ENCODE data around the gene ITIH2. TPM values are rescaled to one million over a fixed set of nuclear protein-coding genes. Genes with fewer than 3 reads are reported as not detected.
A peak's percentile ranks its signal among the peaks of the same experiment; 100 is the strongest.

The ITIH2 gene
- total RNA-seq, 1 experiment from 2014 or later: not detected

GRCh38 chr10:7701158-7701742, 1.9 kb upstream of the ITIH2 start:
- BruUV-seq (replicated peaks): no TSS peak
- TF ChIP-seq CTCF (conservative IDR thresholded peaks at IDR 0.05; ENCODE audit: low read depth, low read length): no peak
- TF ChIP-seq EZH2 (IDR thresholded peaks at IDR 0.05; ENCODE audit: low read length, unreplicated experiment): no peak
- H3K27me3 ChIP-seq (ENCODE audit: low read length): 0 out of 2 replicates have a peak, but pooled peaks cover 6% of the 10 kb centered on the region
- H3K9me3 ChIP-seq (ENCODE audit: low read length): no peaks in the 10 kb centered on the region
- peak overlapping the region; percentile 59 for H3K27ac ChIP-seq (ENCODE audit: low read length)
- ChIA-PET POLR2A (ENCODE audit: unreplicated experiment) (no interaction called here), CTCF (no interaction called here)
- H3K79me2 ChIP-seq (ENCODE audit: low read length): no peaks in the 10 kb centered on the region
- no peaks in the 10 kb centered on the region for H3F3A ChIP-seq (ENCODE audit: low read length, unreplicated experiment)
- no peaks in the 10 kb centered on the region for H3K36me3 ChIP-seq (ENCODE audit: low read depth, low read length)
- no peak overlapping the region; the same call in 1 of the 2 replicates for H3K9ac ChIP-seq (ENCODE audit: low read length)
- no peak overlapping the region for H3K4me2 ChIP-seq (ENCODE audit: low read length)
- H3K9me2 ChIP-seq (replicated peaks; ENCODE audit: low read length): no peaks in the 10 kb centered on the region
- 0 out of 2 replicates have a peak, but pooled peaks cover 4% of the 10 kb centered on the region for H3K4me1 ChIP-seq (ENCODE audit: insufficient read depth, low read length)
- no peaks in the 10 kb centered on the region for H4K20me1 ChIP-seq (ENCODE audit: low read length)
- DNase-seq (no peak), ATAC-seq (no peak)
- no peak overlapping the region for H3K4me3 ChIP-seq (ENCODE audit: low read length)
- no peak overlapping the region for H2AFZ ChIP-seq (ENCODE audit: low read length)
- intact Hi-C loops (cut with micrococcal nuclease): no loop called here

- ATAC-seq (no peak), DNase-seq (no peak)
- no peak overlapping the region for H3K9ac ChIP-seq (ENCODE audit: low read length)
- no peaks in the 10 kb centered on the region for H3K9me2 ChIP-seq (replicated peaks; ENCODE audit: low read length)
- no peaks in the 10 kb centered on the region for H3K36me3 ChIP-seq (ENCODE audit: low read depth, low read length)
- H3K79me2 ChIP-seq (ENCODE audit: low read length): no peaks in the 10 kb centered on the region
- intact Hi-C loops (cut with micrococcal nuclease): no loop called here
- H3K4me2 ChIP-seq (ENCODE audit: low read length): no peak overlapping the region
- H3K4me1 ChIP-seq (ENCODE audit: insufficient read depth, low read length): 0 out of 2 replicates have a peak, but pooled peaks cover 4% of the 10 kb centered on the region
- no peaks in the 10 kb centered on the region for H4K20me1 ChIP-seq (ENCODE audit: low read length)
- no peaks in the 10 kb centered on the region for H3K9me3 ChIP-seq (ENCODE audit: low read length)
- POLR2A ChIA-PET (ENCODE audit: unreplicated experiment): no interaction called here
- H3K27me3 ChIP-seq (ENCODE audit: low read length): 0 out of 2 replicates have a peak, but pooled peaks cover 16% of the 10 kb centered on the region
- H3K4me3 ChIP-seq (ENCODE audit: low read length): no peak overlapping the region
- H3F3A ChIP-seq (ENCODE audit: low read length, unreplicated experiment): no peaks in the 10 kb centered on the region
- H2AFZ ChIP-seq (ENCODE audit: low read length): no peak overlapping the region
- BruUV-seq (replicated peaks): no TSS peak
- CTCF ChIA-PET: no interaction called here
- H3K27ac ChIP-seq (ENCODE audit: low read length): no peak overlapping the region
- TF ChIP-seq EZH2 (IDR thresholded peaks at IDR 0.05; ENCODE audit: low read length, unreplicated experiment) (no peak), CTCF (conservative IDR thresholded peaks at IDR 0.05; ENCODE audit: low read depth, low read length) (no peak), EZH2phosphoT487 (IDR thresholded peaks at IDR 0.05; ENCODE audit: borderline replicate concordance, low read length) (no peak)
Measured at GRCh38 chr10:7702288-7702812, 766 bp upstream of the ITIH2 start.

Data from PC-3 (cell line).